Hematopoietic multipotent progenitor cell treated with erythropoietin and hydrocortisone succinate and interleukin-3 and kit ligand, for 4 days (in vitro differentiated cells): Measurements from ENCODE around the gene KRT72.

ENCODE experiments used
- DNase-seq: peaks from one replicate; pipeline ENCODE4 v3.0.0-alpha.2; 2015

The KRT72 gene

GRCh38 chr12:52575256-52575655 is 26.0 kb downstream of the KRT72 start:
- DNase-seq = no peak

- no peak for DNase-seq
Observed at GRCh38 chr12:52573743-52574142, 27.5 kb downstream of the KRT72 start, which contains the start of gene KRT74. TSS of gene KRT74 (minus strand) at chr12:52573843. CDS start at chr12:52573777, 66 bp downstream.

GRCh38 chr12:52573306-52573705 is 28.0 kb downstream of the KRT72 start:
- no peak for DNase-seq

- DNase-seq = no peak
Observed at GRCh38 chr12:52570511-52570910, 30.8 kb downstream of the KRT72 start.

- DNase-seq = no peak
Observed at GRCh38 chr12:52568111-52568510, 33.2 kb downstream of the KRT72 start.

GRCh38 chr12:52566847-52567291 is 34.4 kb downstream of the KRT72 start:
- peak; percentile 24 for DNase-seq

- DNase-seq = no peak
Observed at GRCh38 chr12:52564582-52564981, 36.7 kb downstream of the KRT72 start.

- DNase-seq = peak; percentile 24
Observed at GRCh38 chr12:52561880-52562449, 39.3 kb downstream of the KRT72 start.

GRCh38 chr12:52559979-52560378 is 41.3 kb downstream of the KRT72 start:
- no peak for DNase-seq

GRCh38 chr12:52558781-52559445 is 42.4 kb downstream of the KRT72 start:
- DNase-seq = no peak

- no peak for DNase-seq
Observed at GRCh38 chr12:52557476-52557875, 43.8 kb downstream of the KRT72 start.

GRCh38 chr12:52555577-52555976 is 45.7 kb downstream of the KRT72 start:
- DNase-seq = no peak

GRCh38 chr12:52552681-52553195 is 48.5 kb downstream of the KRT72 start, which contains the start of gene KRT71:
TSS of gene KRT71 (minus strand) at chr12:52553145. CDS start at chr12:52553077, 68 bp downstream.
- no peak for DNase-seq

GRCh38 chr12:52552055-52552454 is 49.2 kb downstream of the KRT72 start:
- no peak for DNase-seq

GRCh38 chr12:52551216-52551865 is 49.9 kb downstream of the KRT72 start:
- no peak for DNase-seq

GRCh38 chr12:52546126-52546525 is 55.1 kb downstream of the KRT72 start:
- DNase-seq = no peak

- DNase-seq = no peak
Observed at GRCh38 chr12:52543985-52544883, 57.0 kb downstream of the KRT72 start.

- no peak for DNase-seq
Observed at GRCh38 chr12:52542785-52543318, 58.4 kb downstream of the KRT72 start.

GRCh38 chr12:52542157-52542556 is 59.1 kb downstream of the KRT72 start:
- peak; percentile 10 for DNase-seq

- no peak for DNase-seq
Observed at GRCh38 chr12:52541709-52542108, 59.6 kb downstream of the KRT72 start.

- no peak for DNase-seq
Observed at GRCh38 chr12:52540531-52540930, 60.7 kb downstream of the KRT72 start.

GRCh38 chr12:52539821-52540173 is 61.5 kb downstream of the KRT72 start:
- no peak for DNase-seq
